ENCODE data around the gene SETBP1.

Gene SETBP1

DNA sequence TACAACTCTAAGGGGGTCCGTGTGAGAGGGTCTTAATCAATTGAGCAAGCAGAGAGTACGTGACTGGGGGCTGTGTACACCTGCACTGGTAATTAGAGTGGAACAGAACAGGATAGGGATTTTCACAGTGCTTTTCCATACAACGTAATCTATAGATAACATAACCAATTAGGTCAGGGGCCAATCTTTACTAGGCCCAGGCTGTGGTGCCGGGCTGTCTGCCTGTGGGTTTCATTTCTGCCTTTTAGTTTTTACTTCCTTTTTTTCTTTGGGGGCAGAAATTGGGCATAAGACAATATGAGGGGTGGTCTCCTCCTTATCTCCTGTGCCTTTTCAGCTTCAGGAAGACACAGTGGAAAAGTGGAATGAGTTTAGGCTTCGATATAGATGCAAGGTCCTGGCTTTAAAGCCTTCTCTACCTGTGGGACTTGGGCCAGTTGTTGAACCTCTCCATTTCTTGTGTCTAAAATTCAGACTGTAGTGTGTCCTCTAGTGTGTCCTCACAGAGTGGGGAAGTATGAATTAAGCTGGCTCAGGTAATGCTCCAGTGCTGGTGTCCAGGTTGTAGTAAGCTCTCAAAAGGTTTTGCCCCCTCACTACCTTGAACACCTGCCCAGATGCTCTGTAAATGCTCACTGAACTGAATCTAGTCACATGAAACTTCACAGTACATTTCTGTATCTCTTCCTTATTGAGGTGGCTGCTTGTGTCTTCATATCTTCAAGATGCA lies 422.8 kb downstream of the SETBP1 start:
- TF ChIP-seq Cebpa-rat (IDR thresholded peaks at IDR 0.05), result no peak
- Histone ChIP-seq H3K9me3 (peaks cover 12% of the 10 kb centered on the region), H3K9ac (no peak overlapping the region), H3K36me3 (no peaks in the 10 kb centered on the region), H3K4me1 (peaks cover 60% of the 10 kb centered on the region), H3K27me3 (no peaks in the 10 kb centered on the region), H3K27ac (peak overlapping the region; percentile 86), H3K4me2 (peak overlapping the region; percentile 73), H3K4me3 (no peak overlapping the region), H4K20me1 (no peaks in the 10 kb centered on the region)

DNA sequence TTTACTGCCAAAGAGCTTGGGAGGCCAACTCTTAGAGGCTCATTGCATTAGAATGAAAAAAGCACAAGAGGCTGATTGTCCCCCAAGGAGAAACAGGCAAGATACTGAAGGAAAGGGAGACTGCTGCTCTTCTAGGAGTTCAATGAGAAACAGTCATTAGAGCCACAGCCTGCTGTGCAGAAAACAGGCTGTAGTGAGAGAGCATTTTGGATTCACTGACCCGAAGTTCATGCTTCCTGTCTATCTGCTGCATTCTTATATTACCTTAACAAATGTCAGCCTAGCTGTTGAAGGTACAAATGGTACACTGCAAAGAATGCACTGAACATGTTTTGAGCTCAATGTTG lies 423.3 kb downstream of the SETBP1 start:
- H3K27ac ChIP-seq, result peak overlapping the region; percentile 86
- no peak overlapping the region for H3K9ac ChIP-seq
- peaks cover 60% of the 10 kb centered on the region for H3K4me1 ChIP-seq
- H3K36me3 ChIP-seq, result no peaks in the 10 kb centered on the region
- H3K9me3 ChIP-seq, result peaks cover 12% of the 10 kb centered on the region
- H3K27me3 ChIP-seq, result no peaks in the 10 kb centered on the region
- no peaks in the 10 kb centered on the region for H4K20me1 ChIP-seq
- H3K4me3 ChIP-seq, result no peak overlapping the region
- no peak for TF ChIP-seq Cebpa-rat (IDR thresholded peaks at IDR 0.05)
- H3K4me2 ChIP-seq, result peak overlapping the region; percentile 73

DNA sequence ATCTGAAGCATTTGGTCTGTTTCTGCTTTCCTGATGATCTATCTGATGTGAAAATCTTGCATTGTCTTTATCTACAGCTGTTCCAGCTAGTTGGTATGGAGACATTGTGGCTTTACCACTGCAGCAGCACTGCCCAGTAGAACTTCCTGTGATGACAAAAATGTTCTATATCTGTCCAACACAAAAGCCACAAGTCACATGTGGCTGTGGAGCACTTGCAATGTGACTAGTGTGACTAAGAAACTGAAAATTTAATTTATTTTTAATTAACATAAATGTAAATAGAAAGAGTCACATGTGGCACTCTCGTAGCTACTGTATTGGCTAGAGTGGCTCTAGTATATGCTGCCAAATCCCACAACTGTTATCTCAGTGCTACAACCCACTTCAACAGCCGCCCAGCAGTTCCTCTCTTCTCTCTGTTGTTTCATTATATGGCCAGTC lies 425.7 kb downstream of the SETBP1 start:
- Histone ChIP-seq H3K27ac (peak overlapping the region; percentile 86), H3K4me2 (peak overlapping the region; percentile 73), H3K9me3 (peaks cover 9% of the 10 kb centered on the region), H4K20me1 (no peaks in the 10 kb centered on the region), H3K4me3 (no peak overlapping the region; the same call in 1 of the 2 replicates), H3K27me3 (no peaks in the 10 kb centered on the region), H3K36me3 (no peaks in the 10 kb centered on the region), H3K4me1 (peaks cover 60% of the 10 kb centered on the region), H3K9ac (peak overlapping the region; percentile 36)
- no peak for TF ChIP-seq Cebpa-rat (IDR thresholded peaks at IDR 0.05)

DNA sequence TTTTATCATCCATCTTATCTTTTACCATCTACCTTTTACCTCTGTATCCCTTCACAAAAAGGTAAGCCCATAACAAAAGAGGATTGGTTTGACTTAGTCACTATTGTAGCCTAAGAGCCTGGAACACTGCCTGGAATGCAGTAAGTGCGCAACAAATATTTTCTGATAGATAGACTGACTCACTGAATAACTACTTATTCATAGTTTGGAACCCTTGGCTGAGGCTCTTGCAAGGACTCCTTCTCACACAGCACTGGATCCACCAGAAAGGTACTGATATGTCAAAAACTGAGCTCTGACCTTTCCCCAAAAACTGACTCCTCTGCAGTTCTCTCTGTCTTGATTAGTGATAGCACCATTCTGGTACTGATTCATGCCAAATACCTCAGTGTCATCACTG lies 426.7 kb downstream of the SETBP1 start:
- peak overlapping the region; percentile 86; the same call in 1 of the 2 replicates for H3K27ac ChIP-seq

DNA sequence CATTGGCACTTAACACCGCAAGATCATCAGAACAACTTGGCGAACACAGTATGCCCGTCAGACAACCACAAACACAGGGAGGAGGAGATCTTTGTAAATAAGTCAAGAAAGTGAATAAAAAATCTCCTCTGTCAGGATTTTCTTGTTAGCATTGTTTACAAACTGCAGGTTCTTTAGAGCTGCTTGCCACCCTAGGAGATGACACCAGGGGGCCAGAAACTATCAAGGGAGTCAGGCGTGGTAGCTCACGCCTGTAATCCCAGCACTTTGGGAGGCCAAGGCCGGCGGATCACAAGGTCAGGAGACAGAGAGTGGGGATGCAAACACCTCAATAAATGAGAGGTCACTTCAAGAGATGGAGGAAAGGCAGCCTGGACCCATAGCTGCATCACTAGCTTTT lies 428.1 kb downstream of the SETBP1 start:
- Histone ChIP-seq H3K4me1 (peaks cover 40% of the 10 kb centered on the region), H3K27ac (no peak overlapping the region; the same call in 1 of the 2 replicates), H4K20me1 (no peaks in the 10 kb centered on the region), H3K27me3 (no peaks in the 10 kb centered on the region), H3K9me3 (peaks cover 9% of the 10 kb centered on the region), H3K4me2 (no peak overlapping the region), H3K36me3 (no peaks in the 10 kb centered on the region), H3K4me3 (no peak overlapping the region), H3K9ac (no peak overlapping the region)
- TF ChIP-seq Cebpa-rat (IDR thresholded peaks at IDR 0.05), result no peak

More for the DNA sequence above, 426.7 kb downstream of the SETBP1 start:
- Histone ChIP-seq H3K27me3 (no peaks in the 10 kb centered on the region), H3K4me3 (no peak overlapping the region), H3K4me1 (peaks cover 53% of the 10 kb centered on the region), H4K20me1 (no peaks in the 10 kb centered on the region), H3K36me3 (no peaks in the 10 kb centered on the region), H3K9ac (no peak overlapping the region), H3K9me3 (peaks cover 9% of the 10 kb centered on the region), H3K4me2 (peak overlapping the region; percentile 73)
- no peak for TF ChIP-seq Cebpa-rat (IDR thresholded peaks at IDR 0.05)

DNA sequence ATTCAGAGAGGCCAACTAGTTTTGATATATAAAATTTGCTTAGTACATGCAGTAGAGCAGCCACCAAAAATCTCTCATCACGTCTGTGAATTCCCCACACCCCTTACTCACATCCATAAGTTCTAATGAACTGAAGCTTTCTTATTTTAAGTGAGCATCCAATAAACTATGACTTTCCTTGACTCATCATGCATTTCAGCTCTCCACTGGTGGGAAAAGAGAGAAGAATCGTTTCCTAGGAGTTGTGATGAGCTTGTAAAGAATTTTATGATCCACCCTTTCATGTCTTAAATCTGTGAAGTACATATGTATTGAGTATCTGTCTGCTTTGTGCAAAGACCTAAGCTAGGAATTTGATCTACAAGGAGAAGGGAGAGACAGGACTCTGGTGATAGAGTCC lies 428.6 kb downstream of the SETBP1 start:
- no peak overlapping the region for H3K4me2 ChIP-seq
- H3K9me3 ChIP-seq, result peaks cover 9% of the 10 kb centered on the region
- no peak overlapping the region for H3K4me3 ChIP-seq
- no peaks in the 10 kb centered on the region for H4K20me1 ChIP-seq
- no peaks in the 10 kb centered on the region for H3K36me3 ChIP-seq
- peaks cover 35% of the 10 kb centered on the region for H3K4me1 ChIP-seq
- no peaks in the 10 kb centered on the region for H3K27me3 ChIP-seq
- TF ChIP-seq Cebpa-rat (IDR thresholded peaks at IDR 0.05), result no peak
- no peak overlapping the region for H3K9ac ChIP-seq
- H3K27ac ChIP-seq, result no peak overlapping the region

DNA sequence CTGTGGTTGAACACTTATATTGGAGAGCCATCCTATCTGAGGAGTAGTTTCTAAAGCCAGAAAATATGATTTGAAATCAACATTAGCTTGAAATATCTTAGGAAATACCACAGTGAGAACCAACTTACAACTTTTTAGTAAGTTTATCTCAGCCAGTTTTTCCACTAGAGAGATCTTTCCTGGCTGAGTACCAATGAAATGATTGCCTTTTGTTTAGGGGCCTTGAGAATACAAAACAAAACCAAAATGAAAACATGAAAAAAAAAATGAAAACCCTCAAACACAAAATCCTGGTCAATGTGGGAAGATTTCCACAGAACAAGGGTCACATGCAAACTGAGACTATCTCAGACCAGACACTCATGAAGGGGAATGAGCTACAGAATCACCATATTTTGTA lies 429.0 kb downstream of the SETBP1 start:
- Histone ChIP-seq H3K36me3 (no peaks in the 10 kb centered on the region), H3K4me3 (no peak overlapping the region), H4K20me1 (no peaks in the 10 kb centered on the region), H3K27me3 (no peaks in the 10 kb centered on the region), H3K9me3 (peaks cover 9% of the 10 kb centered on the region), H3K9ac (no peak overlapping the region), H3K4me2 (no peak overlapping the region), H3K4me1 (peaks cover 30% of the 10 kb centered on the region), H3K27ac (no peak overlapping the region)
- no peak for TF ChIP-seq Cebpa-rat (IDR thresholded peaks at IDR 0.05)

DNA sequence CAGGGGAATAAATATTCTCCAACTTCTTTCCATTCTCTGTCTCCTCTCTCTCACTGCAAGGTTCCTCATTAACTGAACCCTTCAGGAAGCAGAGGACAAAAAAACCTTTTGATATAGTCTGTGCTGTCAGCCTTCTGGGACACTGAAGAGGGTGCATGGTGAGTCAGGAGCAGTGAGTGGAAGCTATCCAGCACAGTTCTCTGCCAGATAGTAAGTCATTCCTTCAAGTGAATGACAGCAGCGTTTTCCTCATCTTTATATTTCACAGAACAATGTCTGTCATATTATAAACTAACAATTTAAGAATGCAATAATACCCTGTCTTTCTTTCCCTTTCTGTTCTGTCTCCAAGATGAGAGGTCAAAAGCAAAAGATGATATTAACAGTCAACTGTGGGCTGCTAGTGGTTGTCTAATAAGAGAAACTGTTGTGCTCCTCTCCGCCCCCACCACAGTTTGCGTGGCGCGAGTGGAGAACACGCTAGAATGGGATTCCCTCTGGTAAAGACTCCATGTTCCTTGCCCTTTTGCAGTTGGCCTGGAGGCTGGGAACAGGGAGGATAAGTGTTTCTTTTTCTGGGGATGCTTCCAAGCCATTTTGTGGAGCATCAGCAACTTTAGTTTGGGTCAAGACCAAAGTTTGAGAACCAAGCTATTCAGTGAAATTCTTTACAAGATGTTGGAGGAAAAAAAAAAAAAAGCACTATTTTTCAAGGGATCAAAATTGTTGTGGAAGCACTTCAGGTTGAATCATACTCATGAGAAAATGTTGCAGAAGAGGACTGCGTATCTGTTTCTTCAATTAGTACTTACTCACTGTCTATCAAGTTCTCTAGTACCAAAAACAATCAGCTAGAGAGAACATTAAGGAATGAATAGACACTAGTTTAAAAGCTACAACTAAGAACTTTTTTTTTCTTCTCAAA lies 430.2 kb downstream of the SETBP1 start:
- Histone ChIP-seq H3K4me3 (no peak overlapping the region), H3K4me2 (no peak overlapping the region), H3K9me3 (peaks cover 9% of the 10 kb centered on the region)

DNA sequence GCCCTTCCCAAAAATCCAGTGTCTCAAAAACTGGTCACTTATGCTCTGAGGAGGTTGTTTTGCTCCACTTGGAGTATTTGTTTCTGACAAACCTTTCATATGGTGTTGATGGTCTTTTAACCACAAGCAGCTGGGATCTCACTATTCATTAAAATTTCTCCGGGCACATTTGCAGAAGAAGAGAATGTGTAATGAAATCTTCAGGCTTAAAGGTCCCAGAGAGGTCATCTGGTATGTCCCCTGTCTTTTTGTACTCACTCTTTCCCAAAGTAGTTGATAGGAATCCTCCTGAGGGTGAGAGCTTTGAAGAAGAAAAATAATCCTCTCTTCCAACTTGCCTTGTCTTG lies 430.8 kb downstream of the SETBP1 start:
- H4K20me1 ChIP-seq, result no peaks in the 10 kb centered on the region
- no peak for TF ChIP-seq Cebpa-rat (IDR thresholded peaks at IDR 0.05)
- peaks cover 9% of the 10 kb centered on the region for H3K9me3 ChIP-seq
- no peak overlapping the region for H3K4me3 ChIP-seq
- no peak overlapping the region for H3K4me2 ChIP-seq
- peaks cover 14% of the 10 kb centered on the region for H3K4me1 ChIP-seq
- no peaks in the 10 kb centered on the region for H3K36me3 ChIP-seq
- H3K27ac ChIP-seq, result no peak overlapping the region
- H3K27me3 ChIP-seq, result no peaks in the 10 kb centered on the region
- no peak overlapping the region for H3K9ac ChIP-seq

More for the DNA sequence above, 430.2 kb downstream of the SETBP1 start:
- no peak overlapping the region for H3K27ac ChIP-seq
- H4K20me1 ChIP-seq, result no peaks in the 10 kb centered on the region
- H3K36me3 ChIP-seq, result no peaks in the 10 kb centered on the region
- no peak for TF ChIP-seq Cebpa-rat (IDR thresholded peaks at IDR 0.05)
- no peak overlapping the region for H3K9ac ChIP-seq
- no peaks in the 10 kb centered on the region for H3K27me3 ChIP-seq
- H3K4me1 ChIP-seq, result peaks cover 19% of the 10 kb centered on the region

DNA sequence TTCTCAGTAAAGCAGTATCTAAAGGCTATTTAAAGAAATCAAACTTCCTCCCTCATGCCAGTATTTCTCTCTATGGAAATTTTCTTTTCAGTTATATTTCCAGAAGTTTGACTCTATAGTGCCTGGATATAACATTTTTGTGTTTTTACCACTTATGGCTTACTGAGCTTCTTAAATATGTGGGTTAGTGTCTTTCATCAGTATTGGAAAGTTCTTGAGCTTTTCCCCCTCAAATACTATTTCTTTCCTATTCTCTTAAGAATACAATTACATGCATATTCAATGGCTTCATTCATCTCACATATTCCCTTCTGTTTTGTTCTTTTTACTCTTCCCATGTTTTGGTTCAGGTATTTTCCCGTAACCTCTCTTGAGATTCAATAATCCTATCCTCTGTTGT lies 432.0 kb downstream of the SETBP1 start:
- no peaks in the 10 kb centered on the region for H4K20me1 ChIP-seq
- peaks cover 4% of the 10 kb centered on the region for H3K9me3 ChIP-seq
- no peaks in the 10 kb centered on the region for H3K36me3 ChIP-seq
- no peak overlapping the region for H3K9ac ChIP-seq
- H3K27me3 ChIP-seq, result no peaks in the 10 kb centered on the region
- H3K27ac ChIP-seq, result no peak overlapping the region
- H3K4me1 ChIP-seq, result peaks cover 2% of the 10 kb centered on the region
- no peak for TF ChIP-seq Cebpa-rat (IDR thresholded peaks at IDR 0.05)
- no peak overlapping the region for H3K4me3 ChIP-seq
- H3K4me2 ChIP-seq, result no peak overlapping the region
